Endodermal cell (in vitro differentiated cells): ENCODE measurements around the gene IL13RA2. TPM values are rescaled to one million over a fixed set of nuclear protein-coding genes. Genes with fewer than 3 reads are reported as not detected.

Experiments used
- DNase-seq: peaks from one replicate; pipeline ENCODE4 v3.0.0-alpha.2; 2017
- H3K27ac ChIP-seq: 2 replicates; pipeline ENCODE4 v1.5.1; 2013; ENCODE audit warnings: mild to moderate bottlenecking, low read depth, low read length, moderate library complexity
- H3K27me3 ChIP-seq: 2 replicates; pipeline ENCODE4 v1.6.1; 2013; ENCODE audit warnings: mild to moderate bottlenecking, low read length, moderate library complexity; ENCODE audit not compliant: insufficient read depth, control insufficient read depth, poor library complexity, severe bottlenecking
- H3K36me3 ChIP-seq: 2 replicates; pipeline ENCODE4 v1.7.0; 2013; ENCODE audit warnings: mild to moderate bottlenecking, low read length, moderate library complexity; ENCODE audit not compliant: control insufficient read depth, insufficient read depth
- H3K4me1 ChIP-seq: one replicate; pipeline ENCODE4 v1.7.0; 2013; ENCODE audit warnings: low read length; ENCODE audit not compliant: control insufficient read depth, insufficient read depth
- H3K4me3 ChIP-seq: 2 replicates; pipeline ENCODE4 v1.5.1; 2013; ENCODE audit warnings: mild to moderate bottlenecking, low read length, moderate library complexity
- H3K9ac ChIP-seq: 2 replicates; pipeline ENCODE4 v1.6.1; 2013; ENCODE audit warnings: mild to moderate bottlenecking, low read length, moderate library complexity; ENCODE audit not compliant: poor library complexity, severe bottlenecking; ENCODE audit errors: extremely low read depth
- H3K9me3 ChIP-seq: 2 replicates; pipeline ENCODE4 v1.6.1; 2013; ENCODE audit warnings: mild to moderate bottlenecking, low read length, moderate library complexity; ENCODE audit not compliant: control insufficient read depth
- H3K27ac Mint-ChIP-seq: 2 replicates; pipeline ENCODE4 v1.8.0; 2020; ENCODE audit warnings: mixed read lengths
- H3K27me3 Mint-ChIP-seq: 2 replicates; pipeline ENCODE4 v1.8.0; 2021; ENCODE audit warnings: mild to moderate bottlenecking, mixed read lengths; ENCODE audit not compliant: insufficient read depth
- H3K36me3 Mint-ChIP-seq: 2 replicates; pipeline ENCODE4 v1.8.0; 2020; ENCODE audit warnings: low read depth, mixed read lengths
- H3K4me1 Mint-ChIP-seq: 2 replicates; pipeline ENCODE4 v1.8.0; 2020; ENCODE audit warnings: mixed read lengths
- H3K4me3 Mint-ChIP-seq: 2 replicates; pipeline ENCODE4 v1.8.0; 2020; ENCODE audit warnings: mild to moderate bottlenecking, moderate library complexity, mixed read lengths
- H3K9me3 Mint-ChIP-seq: 2 replicates; pipeline ENCODE4 v1.8.0; 2020; ENCODE audit warnings: mild to moderate bottlenecking, mixed read lengths
- CTCF ChIP-seq: fragments of 200-600 bp; sonication (generic); conservative IDR thresholded peaks from 2 replicates; pipeline ENCODE4 v1.5.0; 2021; ENCODE audit warnings: antibody characterized with exemption, mild to moderate bottlenecking
- WGBS, 2 experiments: methylation state at CpG; one replicate each; pipeline versions ENCODE4 v1.1.5 to v1.1.7; 2013; ENCODE audit warnings: missing lambda C conversion rate in 2 of 2, mixed read lengths in 1 of 2; ENCODE audit not compliant: insufficient coverage in 1 of 2, insufficient read length in 1 of 2; 5-methylcytosine and 5-hydroxymethylcytosine counted together
- total RNA-seq, 2 donors: library from RNA; stranded (reverse); fragmentation: NEBNext Ultra II Directional in 1 of 2; extraction: Animal tissue kit (Norgen Biotek cat#: 25700) in 1 of 2; gene quantifications; 2 replicates in 1 of 2; 3 replicates in 1 of 2; pipeline ENCODE4 v1.2.1, GENCODE V29; 2021

IL13RA2 gene
- total RNA-seq, 2 donors from 2014 or later: not detected

DNA sequence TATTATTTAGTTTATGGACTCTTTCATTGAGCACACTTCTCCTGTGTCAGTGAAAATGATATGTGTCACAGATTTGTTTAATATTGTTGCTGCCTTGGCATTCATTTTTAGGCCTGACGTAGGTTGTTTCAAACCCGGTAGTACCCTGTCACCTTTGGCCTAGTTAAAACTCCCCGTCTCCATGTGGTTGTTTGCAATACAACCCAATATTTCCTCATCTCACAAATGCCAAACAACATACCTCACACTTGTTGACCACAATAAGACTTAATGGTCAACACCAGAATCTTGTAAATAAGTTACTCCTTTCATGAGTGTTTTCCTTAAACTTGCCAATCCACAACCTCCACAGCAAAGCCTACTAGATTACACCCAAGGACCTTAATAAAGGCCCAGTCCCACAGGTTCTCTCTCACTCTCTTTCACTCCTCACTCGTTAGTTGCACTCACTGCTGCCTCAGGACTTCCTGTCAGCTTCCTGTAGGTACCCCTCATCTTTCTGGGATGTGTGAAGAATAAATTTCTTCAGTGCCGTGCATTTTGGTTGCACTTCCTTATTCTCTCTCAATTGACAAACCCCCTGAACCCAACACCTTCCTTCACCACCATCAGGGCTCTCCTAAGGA, 31.3 kb downstream of the IL13RA2 start:
- no peak overlapping the region for H3K27ac Mint-ChIP-seq
- TF ChIP-seq CTCF: no peak
- H3K27ac ChIP-seq: no peak overlapping the region

GRCh38 chrX:114976292-114976691, 41.1 kb downstream of the IL13RA2 start:
- Histone ChIP-seq H3K4me3 (no peak overlapping the region), H3K4me1 (no peaks in the 10 kb centered on the region), H3K9me3 (no peaks in the 10 kb centered on the region), H3K9ac (no peak overlapping the region), H3K27me3 (no peaks in the 10 kb centered on the region), H3K36me3 (no peaks in the 10 kb centered on the region), H3K27ac (no peak overlapping the region)
- Mint-ChIP-seq H3K4me3 (no peak overlapping the region), H3K27ac (no peak overlapping the region), H3K36me3 (no peaks in the 10 kb centered on the region), H3K4me1 (no peaks in the 10 kb centered on the region), H3K27me3 (peaks cover 4% of the 10 kb centered on the region), H3K9me3 (no peaks in the 10 kb centered on the region)
- 100% methylated on average over 2 of the region's 2 CpGs; no CpG with 5 or more reads in 1 of the 2 experiments for WGBS, 2 experiments
- TF ChIP-seq CTCF: no peak
- no peak for DNase-seq

More for the DNA sequence above, 31.3 kb downstream of the IL13RA2 start:
- Mint-ChIP-seq H3K27me3 (no peaks in the 10 kb centered on the region), H3K4me1 (no peaks in the 10 kb centered on the region), H3K9me3 (no peaks in the 10 kb centered on the region), H3K4me3 (no peak overlapping the region), H3K36me3 (no peaks in the 10 kb centered on the region)
- Histone ChIP-seq H3K4me3 (no peak overlapping the region), H3K27me3 (no peaks in the 10 kb centered on the region), H3K9me3 (no peaks in the 10 kb centered on the region), H3K4me1 (no peaks in the 10 kb centered on the region), H3K36me3 (no peaks in the 10 kb centered on the region), H3K9ac (no peak overlapping the region)
- WGBS, 2 experiments: 92% methylated on average over 5 of the region's 5 CpGs; no CpG with 5 or more reads in 1 of the 2 experiments
- DNase-seq: no peak

DNA sequence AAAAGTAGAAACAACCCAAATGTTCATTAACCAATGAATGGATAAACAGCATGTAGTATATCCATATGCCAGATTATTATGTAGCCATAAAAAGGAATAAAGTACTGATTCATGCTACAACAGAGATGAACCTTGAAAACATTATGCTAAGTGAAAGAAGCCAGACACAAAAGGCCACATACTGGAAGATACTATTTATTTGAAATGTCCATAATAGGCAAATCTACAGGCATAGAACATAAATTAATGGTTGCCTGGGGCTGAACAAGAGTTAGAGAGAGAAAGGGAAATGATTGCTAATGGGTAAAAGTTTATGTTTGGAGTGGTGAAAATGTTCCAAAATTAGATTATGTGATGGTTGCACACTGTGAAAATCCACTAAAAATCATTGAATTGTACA, 44.4 kb downstream of the IL13RA2 start:
- H3K36me3 Mint-ChIP-seq: no peaks in the 10 kb centered on the region
- no peaks in the 10 kb centered on the region for H3K36me3 ChIP-seq

More for the DNA sequence above, 44.4 kb downstream of the IL13RA2 start:
- Histone ChIP-seq H3K27me3 (no peaks in the 10 kb centered on the region), H3K27ac (no peak overlapping the region), H3K4me3 (no peak overlapping the region), H3K9me3 (no peaks in the 10 kb centered on the region), H3K9ac (no peak overlapping the region), H3K4me1 (no peaks in the 10 kb centered on the region)
- no peak overlapping the region for H3K27ac Mint-ChIP-seq
- TF ChIP-seq CTCF: no peak
- DNase-seq: no peak
- H3K4me3 Mint-ChIP-seq: no peak overlapping the region
- no peaks in the 10 kb centered on the region for H3K4me1 Mint-ChIP-seq
- no peaks in the 10 kb centered on the region for H3K27me3 Mint-ChIP-seq
- no peaks in the 10 kb centered on the region for H3K9me3 Mint-ChIP-seq
